ENCODE results near the gene OTUB2.

The OTUB2 gene

DNA sequence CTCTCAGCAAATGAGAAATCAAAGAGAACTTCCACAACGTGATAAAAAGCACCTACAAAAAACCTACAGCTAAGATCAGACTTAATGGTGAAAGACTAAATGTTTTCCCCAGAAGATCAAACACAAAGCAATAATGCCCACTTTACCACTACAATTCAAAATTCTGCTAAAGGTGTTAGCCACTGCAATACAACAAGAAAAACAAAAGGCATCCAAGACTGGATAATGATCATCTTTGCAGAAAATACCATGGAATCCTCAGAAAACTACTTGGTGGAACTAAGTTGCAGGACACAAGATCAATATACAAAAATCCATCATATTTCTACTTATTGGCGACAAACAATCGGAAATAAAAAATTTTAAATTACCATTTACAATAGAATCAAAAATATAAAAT lies 48.4 kb downstream of the OTUB2 start:
- Histone ChIP-seq H3K4me3 (ENCODE audit: low read depth, low read length) (no peak overlapping the region), H3K9me3 (ENCODE audit: control insufficient read depth, low read length) (peaks cover 8% of the 10 kb centered on the region), H3K79me2 (peaks cover 83% of the 10 kb centered on the region), H3K27ac (no peak overlapping the region), H3K27me3 (ENCODE audit: control insufficient read depth, insufficient read depth, low read length) (no peaks in the 10 kb centered on the region), H3K4me1 (peaks cover 16% of the 10 kb centered on the region), H3K4me2 (ENCODE audit: low read length) (no peak overlapping the region), H3K36me3 (ENCODE audit: control insufficient read depth, insufficient read depth, low read length) (no peaks in the 10 kb centered on the region), H3K9ac (no peak overlapping the region), H2AFZ (no peak overlapping the region)
- TF ChIP-seq CTCF (IDR thresholded peaks at IDR 0.05) = no peak

GRCh38 chr14:94075008-94075407 lies 48.9 kb downstream of the OTUB2 start:
- Histone ChIP-seq H3K4me1 (peaks cover 16% of the 10 kb centered on the region), H2AFZ (no peak overlapping the region), H3K4me3 (ENCODE audit: low read depth, low read length) (no peak overlapping the region), H3K4me2 (ENCODE audit: low read length) (no peak overlapping the region), H3K9ac (no peak overlapping the region), H3K9me3 (ENCODE audit: control insufficient read depth, low read length) (peaks cover 8% of the 10 kb centered on the region), H3K36me3 (ENCODE audit: control insufficient read depth, insufficient read depth, low read length) (no peaks in the 10 kb centered on the region), H3K27ac (no peak overlapping the region), H3K27me3 (ENCODE audit: control insufficient read depth, insufficient read depth, low read length) (no peaks in the 10 kb centered on the region), H3K79me2 (peaks cover 82% of the 10 kb centered on the region)
- no peak for TF ChIP-seq CTCF (IDR thresholded peaks at IDR 0.05)

DNA sequence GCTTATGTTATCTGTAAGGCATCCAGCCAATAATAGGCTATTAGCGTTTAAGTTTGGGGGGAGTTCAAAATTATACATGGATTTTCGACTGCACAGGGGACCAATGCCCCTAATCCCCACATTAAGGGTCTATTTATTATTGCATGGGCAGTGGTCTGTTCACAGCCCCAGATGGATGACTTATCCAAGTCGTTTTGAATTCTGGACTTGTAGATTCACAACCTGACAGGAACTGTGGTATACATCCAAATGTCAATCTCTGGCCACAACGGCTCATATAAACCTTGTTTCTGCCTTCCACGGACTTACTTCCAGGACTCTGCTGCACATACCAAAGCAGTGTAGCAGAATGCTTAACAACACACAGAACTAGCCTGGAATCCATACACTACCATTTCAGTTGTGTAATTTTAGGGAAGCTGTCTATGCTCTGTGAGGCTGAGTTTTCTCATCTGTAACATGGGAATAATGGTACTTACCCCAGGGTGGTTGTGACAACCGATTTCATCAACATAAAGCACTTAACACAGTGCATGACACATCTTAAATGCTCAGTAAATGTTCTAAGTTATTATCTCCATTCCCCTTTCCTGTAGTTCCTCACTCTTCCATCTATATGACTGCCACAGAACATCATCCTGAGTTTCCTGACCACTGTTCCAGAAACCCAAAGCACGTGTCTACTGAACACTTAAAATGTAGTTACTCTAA lies 51.1 kb downstream of the OTUB2 start:
- no peak for TF ChIP-seq CTCF (IDR thresholded peaks at IDR 0.05)
- Histone ChIP-seq H2AFZ (no peak overlapping the region), H3K4me1 (peaks cover 16% of the 10 kb centered on the region), H3K4me2 (ENCODE audit: low read length) (peak overlapping the region; percentile 50), H3K9ac (no peak overlapping the region), H3K9me3 (ENCODE audit: control insufficient read depth, low read length) (peaks cover 8% of the 10 kb centered on the region), H3K36me3 (ENCODE audit: control insufficient read depth, insufficient read depth, low read length) (no peaks in the 10 kb centered on the region), H3K27ac (no peak overlapping the region), H3K27me3 (ENCODE audit: control insufficient read depth, insufficient read depth, low read length) (no peaks in the 10 kb centered on the region), H3K79me2 (peaks cover 69% of the 10 kb centered on the region), H3K4me3 (ENCODE audit: low read depth, low read length) (no peak overlapping the region)

DNA sequence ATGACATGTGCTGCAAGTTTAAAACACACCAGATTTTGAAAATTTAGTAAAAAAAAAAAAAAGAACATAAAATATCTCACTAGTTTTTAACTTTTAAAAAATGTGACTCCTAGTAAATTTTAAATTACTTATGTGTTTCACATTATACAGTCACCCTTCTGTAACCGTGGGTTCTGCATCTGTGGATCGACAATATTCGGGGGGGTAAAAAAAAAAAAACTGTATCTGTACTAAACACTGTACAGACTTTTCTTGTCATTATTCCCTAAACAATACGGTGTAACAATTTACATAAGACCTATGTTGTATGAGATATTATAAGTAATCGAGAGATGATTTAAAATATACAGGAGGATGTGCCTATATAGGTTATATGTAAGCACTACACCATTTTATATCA lies 51.7 kb downstream of the OTUB2 start:
- no peak overlapping the region for H3K27ac ChIP-seq
- no peak for TF ChIP-seq CTCF (IDR thresholded peaks at IDR 0.05)
- no peak overlapping the region for H3K9ac ChIP-seq
- peak overlapping the region; percentile 0 for H3K4me3 ChIP-seq (ENCODE audit: low read depth, low read length)
- H3K79me2 ChIP-seq = peaks cover 65% of the 10 kb centered on the region
- H3K36me3 ChIP-seq (ENCODE audit: control insufficient read depth, insufficient read depth, low read length) = no peaks in the 10 kb centered on the region
- H3K4me2 ChIP-seq (ENCODE audit: low read length) = peak overlapping the region; percentile 75
- peaks cover 16% of the 10 kb centered on the region for H3K4me1 ChIP-seq
- H2AFZ ChIP-seq = no peak overlapping the region
- H3K9me3 ChIP-seq (ENCODE audit: control insufficient read depth, low read length) = peaks cover 8% of the 10 kb centered on the region
- H3K27me3 ChIP-seq (ENCODE audit: control insufficient read depth, insufficient read depth, low read length) = no peaks in the 10 kb centered on the region

Measured in parathyroid adenoma (tissue), 2 donors.